ENCODE data around the gene SLC31A2. TPM values are rescaled to one million over a fixed set of nuclear protein-coding genes. Genes with fewer than 3 reads are reported as not detected.

The SLC31A2 gene
- total RNA-seq, 1 experiment from 2014 or later = 4.7 TPM

DNA sequence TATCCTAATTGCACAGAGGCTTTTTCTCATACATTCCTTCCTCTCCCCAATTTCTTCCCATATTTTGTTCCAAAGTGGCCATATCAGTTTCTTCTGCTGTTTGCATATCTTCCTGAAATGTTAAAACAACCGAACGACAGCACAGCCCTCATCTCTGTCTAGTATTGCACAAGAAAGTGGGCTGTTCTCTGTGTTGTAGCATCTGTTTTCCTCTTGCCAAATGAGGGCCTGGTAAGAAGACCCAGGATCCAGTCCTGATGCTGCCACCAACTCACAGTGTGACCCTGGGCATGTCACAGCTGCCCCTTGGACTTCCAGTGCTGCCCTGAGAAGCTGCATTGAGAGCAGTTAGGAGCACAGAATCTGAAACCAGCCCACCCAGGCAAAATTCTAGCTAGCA is 4.1 kb downstream of the SLC31A2 start:
- ATAC-seq = no peak
- no peak overlapping the region for H3K4me2 ChIP-seq (ENCODE audit: low read length)
- no peaks in the 10 kb centered on the region for H3K9me3 ChIP-seq (ENCODE audit: control insufficient read depth in 1 of 2, insufficient read depth in 1 of 2, low read depth in 1 of 2, low read length in 2 of 2)
- no TSS peak for BruUV-seq (replicated peaks)
- no peak overlapping the region for H3K4me3 ChIP-seq (replicated peaks in 1 of 2; ENCODE audit: low read depth in 1 of 2, low read length in 2 of 2)
- H3K36me3 ChIP-seq (ENCODE audit: control insufficient read depth in 1 of 2, insufficient read depth in 2 of 2, low read length in 2 of 2) = no peaks in the 10 kb centered on the region; a peak in 1 of 4 replicates
- intact Hi-C loops (cut with micrococcal nuclease) = loop anchor here (5.0 kb wide), 1 partner anchor 67 kb away; the partner anchor contains the start of genes FKBP15 and SLC31A1
- no peaks in the 10 kb centered on the region for H3K79me2 ChIP-seq (ENCODE audit: insufficient read depth, low read length)
- TF ChIP-seq TCF7L2 (IDR thresholded peaks at IDR 0.05; ENCODE audit: borderline replicate concordance, extremely low read depth, insufficient read depth, insufficient read length) = no peak
- TF ChIP-seq, protein P1, sequence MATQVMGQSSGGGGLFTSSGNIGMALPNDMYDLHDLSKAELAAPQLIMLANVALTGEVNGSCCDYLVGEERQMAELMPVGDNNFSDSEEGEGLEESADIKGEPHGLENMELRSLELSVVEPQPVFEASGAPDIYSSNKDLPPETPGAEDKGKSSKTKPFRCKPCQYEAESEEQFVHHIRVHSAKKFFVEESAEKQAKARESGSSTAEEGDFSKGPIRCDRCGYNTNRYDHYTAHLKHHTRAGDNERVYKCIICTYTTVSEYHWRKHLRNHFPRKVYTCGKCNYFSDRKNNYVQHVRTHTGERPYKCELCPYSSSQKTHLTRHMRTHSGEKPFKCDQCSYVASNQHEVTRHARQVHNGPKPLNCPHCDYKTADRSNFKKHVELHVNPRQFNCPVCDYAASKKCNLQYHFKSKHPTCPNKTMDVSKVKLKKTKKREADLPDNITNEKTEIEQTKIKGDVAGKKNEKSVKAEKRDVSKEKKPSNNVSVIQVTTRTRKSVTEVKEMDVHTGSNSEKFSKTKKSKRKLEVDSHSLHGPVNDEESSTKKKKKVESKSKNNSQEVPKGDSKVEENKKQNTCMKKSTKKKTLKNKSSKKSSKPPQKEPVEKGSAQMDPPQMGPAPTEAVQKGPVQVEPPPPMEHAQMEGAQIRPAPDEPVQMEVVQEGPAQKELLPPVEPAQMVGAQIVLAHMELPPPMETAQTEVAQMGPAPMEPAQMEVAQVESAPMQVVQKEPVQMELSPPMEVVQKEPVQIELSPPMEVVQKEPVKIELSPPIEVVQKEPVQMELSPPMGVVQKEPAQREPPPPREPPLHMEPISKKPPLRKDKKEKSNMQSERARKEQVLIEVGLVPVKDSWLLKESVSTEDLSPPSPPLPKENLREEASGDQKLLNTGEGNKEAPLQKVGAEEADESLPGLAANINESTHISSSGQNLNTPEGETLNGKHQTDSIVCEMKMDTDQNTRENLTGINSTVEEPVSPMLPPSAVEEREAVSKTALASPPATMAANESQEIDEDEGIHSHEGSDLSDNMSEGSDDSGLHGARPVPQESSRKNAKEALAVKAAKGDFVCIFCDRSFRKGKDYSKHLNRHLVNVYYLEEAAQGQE (IDR thresholded peaks at IDR 0.05; ENCODE audit: low read depth) = no peak
- TF ChIP-seq, protein P2, sequence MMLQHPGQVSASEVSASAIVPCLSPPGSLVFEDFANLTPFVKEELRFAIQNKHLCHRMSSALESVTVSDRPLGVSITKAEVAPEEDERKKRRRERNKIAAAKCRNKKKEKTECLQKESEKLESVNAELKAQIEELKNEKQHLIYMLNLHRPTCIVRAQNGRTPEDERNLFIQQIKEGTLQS (IDR thresholded peaks at IDR 0.05) = no peak
- no peak for TF ChIP-seq POLR2A (IDR thresholded peaks at IDR 0.05; ENCODE audit: borderline replicate concordance, extremely low read depth, insufficient read depth, insufficient read length)
- no peak for TF ChIP-seq EZH2 (IDR thresholded peaks at IDR 0.05)
- no peak for TF ChIP-seq FOSL1 (IDR thresholded peaks at IDR 0.05; ENCODE audit: low read depth)
- no peak for TF ChIP-seq ELF1 (IDR thresholded peaks at IDR 0.05; ENCODE audit: borderline replicate concordance, low read depth)
- no peak for TF ChIP-seq POLR2AphosphoS5 (IDR thresholded peaks at IDR 0.05; ENCODE audit: low read depth, low read length)
- TF ChIP-seq SRF (IDR thresholded peaks at IDR 0.05; ENCODE audit: low read depth) = no peak
- TF ChIP-seq CEBPB (IDR thresholded peaks at IDR 0.05; ENCODE audit: low read depth) = no peak
- no peak for TF ChIP-seq MAX (IDR thresholded peaks at IDR 0.05)
- TF ChIP-seq ZBTB33 (IDR thresholded peaks at IDR 0.05; ENCODE audit: extremely low read depth, insufficient replicate concordance, low read length) = no peak
- no peak for TF ChIP-seq EGR1 (IDR thresholded peaks at IDR 0.05; ENCODE audit: low read depth)
- no peak for TF ChIP-seq RAD21 (IDR thresholded peaks at IDR 0.05; ENCODE audit: low read depth)
- no peak for TF ChIP-seq EZH2phosphoT487 (IDR thresholded peaks at IDR 0.05; ENCODE audit: borderline replicate concordance)
- TF ChIP-seq JUND (IDR thresholded peaks at IDR 0.05) = no peak
- H3K9ac ChIP-seq (ENCODE audit: low read length) = no peak overlapping the region
- no peak overlapping the region for H3K27ac ChIP-seq (ENCODE audit: low read depth, low read length)
- no peak overlapping the region for H2AFZ ChIP-seq (ENCODE audit: low read depth, low read length, poor library complexity, severe bottlenecking)
- no peak for DNase-seq (ENCODE audit: low read depth, low spot score)
- H4K20me1 ChIP-seq (ENCODE audit: insufficient read depth) = no peaks in the 10 kb centered on the region
- ChIA-PET POLR2A (no interaction called here), CTCF (no interaction called here), RAD21 (ENCODE audit: low non-redundant PET in 1 of 2, low total read pairs in 2 of 2, uncharacterized antibody in 2 of 2, unreplicated experiment in 2 of 2) (no interaction called here)
- peaks cover 11 to 23% of the 10 kb centered on the region in 2 experiments; a peak in 3 of 4 replicates for H3K4me1 ChIP-seq (ENCODE audit: control insufficient read depth in 1 of 2, insufficient read depth in 2 of 2, low read length in 2 of 2)
- no peaks in the 10 kb centered on the region for H3K9me2 ChIP-seq (ENCODE audit: insufficient read depth)
- no peaks in the 10 kb centered on the region for H3K27me3 ChIP-seq (ENCODE audit: insufficient read depth, low read length)
